ENCODE measurements around the gene MTHFD1L.
"Not testable (repeated sequence)": the region's sequence is repeated elsewhere in the genome, so short reads cannot be mapped to it uniquely, and the experiment has no call there.

MTHFD1L gene

DNA sequence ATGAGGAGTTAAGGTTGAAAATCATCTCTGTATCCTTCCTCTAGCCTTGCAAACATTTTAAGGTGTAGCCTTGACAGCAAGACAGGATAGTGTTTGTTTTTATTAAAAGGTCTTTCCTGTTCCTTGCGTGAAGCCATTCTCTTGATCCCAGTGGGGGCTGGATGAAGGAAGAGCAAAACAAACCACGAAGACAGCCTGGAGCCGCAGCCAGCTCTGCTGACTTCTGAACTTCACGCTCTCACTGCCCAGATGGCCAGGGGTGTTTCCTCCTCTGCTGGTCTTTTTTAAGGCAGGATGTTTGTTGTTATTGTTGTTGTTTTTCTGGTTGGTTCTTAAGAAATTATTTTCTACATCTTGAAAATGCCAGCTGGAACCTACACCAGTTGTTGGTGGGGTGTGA lies 156.4 kb downstream of the MTHFD1L start:
- DNase-seq, result no peak

DNA sequence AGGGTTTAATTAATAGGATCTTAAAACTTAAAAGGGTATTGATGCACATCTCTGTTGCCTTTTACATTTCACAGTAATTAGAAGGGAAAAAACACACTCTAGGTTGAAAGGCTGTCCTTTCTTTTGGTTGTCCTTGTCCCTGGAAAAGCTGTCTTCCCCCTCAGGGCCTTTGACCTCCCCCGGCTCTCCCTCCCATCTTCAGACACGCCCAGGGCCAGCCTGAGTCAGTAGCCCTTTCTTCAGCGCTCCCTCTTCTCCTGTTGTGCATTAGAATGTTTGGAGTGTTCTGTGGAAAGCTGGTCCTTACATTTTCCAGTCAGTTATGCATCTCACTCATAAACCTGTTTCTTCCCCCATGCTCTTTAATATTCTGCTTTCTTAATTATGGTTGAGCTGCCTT lies 157.0 kb downstream of the MTHFD1L start:
- no peak for DNase-seq

DNA sequence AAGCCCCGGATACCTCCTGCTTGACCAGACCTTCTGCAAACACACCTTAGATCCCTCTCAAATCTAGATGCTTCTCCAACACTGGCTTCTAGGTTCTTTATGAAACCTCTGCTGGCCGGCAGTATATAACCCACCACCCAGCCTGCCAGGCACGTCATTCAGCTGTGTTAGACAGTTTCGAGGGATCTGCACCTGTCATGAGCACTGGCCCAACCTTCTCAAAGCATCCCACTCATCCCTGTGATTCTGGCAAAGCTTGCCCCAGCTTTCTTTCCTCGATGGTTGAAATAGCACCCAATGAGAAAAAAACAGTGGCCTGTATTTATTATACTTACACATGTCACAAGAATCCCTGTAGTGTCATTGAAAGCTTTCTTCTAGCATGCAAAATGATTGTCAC lies 157.8 kb downstream of the MTHFD1L start:
- no peak for DNase-seq

- no peak for DNase-seq
Measured at GRCh38 chr6:151024597-151024996, 159.1 kb downstream of the MTHFD1L start.

GRCh38 chr6:151025076-151025475 lies 159.6 kb downstream of the MTHFD1L start:
- no peak for DNase-seq

DNA sequence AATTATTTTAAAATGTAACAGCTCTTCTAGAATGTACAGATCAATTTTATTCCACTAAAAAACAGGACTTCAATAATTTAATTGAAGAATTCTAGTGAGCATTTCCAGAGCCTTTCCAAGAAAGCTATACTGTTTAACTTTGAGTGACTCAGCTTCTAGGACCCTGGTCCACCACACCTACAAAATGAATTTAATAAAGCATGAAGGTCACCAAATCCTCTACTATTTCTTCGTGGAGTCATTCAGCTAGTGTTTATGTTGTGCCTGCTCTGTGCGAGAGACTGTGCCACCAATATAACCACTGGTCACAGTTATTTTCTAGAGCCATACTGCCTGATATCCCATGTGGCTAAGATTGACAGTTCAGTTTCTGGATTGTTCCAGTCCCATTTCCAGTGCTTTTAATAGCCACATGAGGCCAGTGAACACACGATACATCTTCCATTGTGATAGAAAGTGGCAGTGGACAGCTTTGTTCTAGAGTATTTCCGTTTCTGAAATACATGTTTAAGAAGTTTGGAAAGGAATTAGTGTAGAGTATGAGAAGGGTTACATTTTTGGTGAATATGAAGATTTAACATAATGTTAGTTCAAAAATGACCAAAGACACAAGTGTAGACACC lies 160.7 kb downstream of the MTHFD1L start:
- no peak for DNase-seq

GRCh38 chr6:151027295-151027747 lies 161.8 kb downstream of the MTHFD1L start:
- DNase-seq, result no peak

- DNase-seq, result no peak
Measured at GRCh38 chr6:151027936-151028838, 162.7 kb downstream of the MTHFD1L start.

DNA sequence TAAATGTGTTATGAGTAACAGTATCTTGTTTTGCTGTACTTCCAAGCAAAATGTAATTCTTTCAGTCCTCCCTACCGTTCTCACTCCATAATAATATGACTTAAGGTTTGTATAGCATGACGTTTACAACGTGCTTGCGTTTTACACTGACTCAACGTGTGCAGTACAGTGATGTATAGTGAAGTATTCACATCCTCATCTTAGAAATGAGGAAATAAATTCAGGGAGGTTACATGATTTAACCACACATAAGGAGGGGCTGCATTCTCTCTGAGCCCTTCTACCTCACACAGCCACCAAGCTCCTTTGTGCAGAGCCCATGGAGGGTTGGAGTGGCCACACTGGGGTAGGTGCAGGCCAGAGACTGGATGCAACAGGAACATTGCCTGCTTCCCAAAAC lies 164.5 kb downstream of the MTHFD1L start:
- DNase-seq, result no peak

- no peak for DNase-seq
Measured at GRCh38 chr6:151032034-151032433, 166.5 kb downstream of the MTHFD1L start.

- no peak for DNase-seq
Measured at GRCh38 chr6:151034825-151035781, 169.6 kb downstream of the MTHFD1L start.

GRCh38 chr6:151036211-151036721 lies 170.8 kb downstream of the MTHFD1L start:
- not testable (repeated sequence) for DNase-seq

DNA sequence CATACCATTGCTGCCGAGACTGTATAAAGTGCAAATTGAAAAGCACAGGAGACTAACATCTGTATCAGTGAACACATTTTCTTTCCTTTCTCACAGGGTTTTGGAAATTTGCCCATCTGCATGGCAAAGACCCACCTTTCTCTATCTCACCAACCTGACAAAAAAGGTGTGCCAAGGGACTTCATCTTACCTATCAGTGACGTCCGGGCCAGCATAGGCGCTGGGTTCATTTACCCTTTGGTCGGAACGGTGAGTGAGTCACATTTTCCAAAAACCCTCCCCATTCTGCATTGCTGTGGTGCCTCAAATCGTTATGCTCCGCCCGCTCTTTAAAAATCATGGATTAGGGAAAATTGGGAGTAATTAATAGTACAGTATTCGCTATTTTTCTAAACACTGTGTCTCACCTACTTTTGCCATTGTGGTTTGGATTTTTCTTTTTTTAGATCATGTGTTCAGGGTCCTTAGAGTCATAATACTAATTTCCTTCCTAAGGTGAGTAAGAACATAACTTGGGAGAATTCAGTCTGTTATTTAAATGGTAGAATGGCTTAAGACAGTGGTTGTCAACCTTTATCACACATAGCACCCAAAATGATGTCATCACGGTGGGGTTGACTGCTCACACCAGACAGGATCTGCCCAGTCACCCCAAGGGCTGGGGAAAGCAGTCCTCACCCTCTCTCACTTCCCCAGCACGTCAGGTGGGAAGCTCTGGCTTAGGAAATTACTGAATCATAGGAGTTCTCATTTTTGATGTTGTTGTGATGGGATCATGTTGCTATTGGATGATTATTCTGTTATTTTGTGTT lies 171.6 kb downstream of the MTHFD1L start:
- DNase-seq, result no peak

DNA sequence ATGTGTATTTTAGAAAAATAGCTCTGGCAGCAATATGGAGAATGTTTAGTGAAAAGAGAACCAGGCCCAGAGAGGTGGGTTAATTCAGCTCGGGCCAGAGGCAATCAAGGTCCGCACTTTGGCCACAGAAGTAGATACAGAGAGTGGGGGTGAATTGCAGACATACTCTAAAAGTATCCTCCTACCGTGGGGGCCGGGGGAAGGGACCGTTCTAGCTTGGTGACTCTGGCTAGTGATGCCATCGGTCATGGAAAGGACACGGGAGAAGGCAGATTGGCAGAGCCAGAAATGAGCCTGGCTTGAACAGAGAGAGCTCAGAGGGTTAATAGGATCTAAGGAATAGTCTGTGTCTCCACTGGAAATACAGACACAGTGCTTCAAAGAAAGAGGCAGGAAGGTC lies 173.1 kb downstream of the MTHFD1L start:
- no peak for DNase-seq

- not testable (repeated sequence) for DNase-seq
Measured at GRCh38 chr6:151040888-151041521, 175.5 kb downstream of the MTHFD1L start.

GRCh38 chr6:151041686-151042085 lies 176.2 kb downstream of the MTHFD1L start:
- DNase-seq, result no peak

DNA sequence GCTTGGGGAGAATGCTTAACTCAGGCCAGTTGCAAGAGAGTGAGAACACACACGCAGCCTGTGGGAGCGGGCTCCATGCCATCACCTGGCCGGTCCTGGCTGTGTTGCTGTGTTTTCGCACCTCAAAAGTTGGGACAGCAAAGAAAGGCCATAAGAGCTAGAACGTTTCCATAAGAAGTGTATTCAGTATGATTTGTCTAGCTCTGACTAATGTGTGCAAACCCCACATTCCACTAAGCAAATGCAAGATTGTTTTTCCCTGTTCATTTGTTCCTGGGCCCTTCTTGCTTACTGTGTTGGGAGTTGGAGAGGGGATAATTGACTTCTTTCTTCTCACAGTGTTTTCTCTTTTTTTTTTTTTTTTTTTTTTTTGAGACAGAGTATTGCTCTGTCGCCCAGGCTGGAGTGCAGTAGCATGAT lies 177.4 kb downstream of the MTHFD1L start:
- DNase-seq, result not testable (repeated sequence)

DNA sequence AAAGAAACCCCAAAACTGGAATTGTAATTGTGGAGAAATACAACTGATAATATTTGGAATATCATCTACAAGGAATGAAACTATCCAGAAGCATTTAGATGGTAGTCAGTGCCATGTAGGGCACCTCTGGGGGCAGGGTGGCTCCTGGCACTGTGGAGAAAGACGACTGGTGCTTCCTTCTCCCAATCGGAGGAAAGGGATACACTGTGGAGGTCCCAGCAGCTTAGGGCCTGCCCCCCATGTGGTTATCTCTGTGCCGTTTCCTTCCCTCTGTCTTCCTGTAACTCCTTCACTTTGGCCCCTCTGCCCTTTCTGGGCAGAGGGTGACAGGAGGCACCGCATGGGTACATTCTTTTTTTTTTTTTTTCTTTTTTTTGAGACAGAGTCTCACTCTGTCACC lies 178.4 kb downstream of the MTHFD1L start:
- no peak for DNase-seq

GRCh38 chr6:151044465-151045441 lies 179.3 kb downstream of the MTHFD1L start:
- DNase-seq, result no peak

Measured in activated CD4-positive, alpha-beta T cell treated with anti-CD3 and anti-CD28 coated beads, Interleukin-2, amount 50 U/mL, for 1 hour (primary cell).